Cerebellar cortex (tissue), 1 donor: ENCODE results near the gene SUDS3.

Experiments
- DNase-seq: peaks from one replicate; pipeline ENCODE4 v3.0.0-alpha.2; 2015; ENCODE audit warnings: low spot score

SUDS3 gene

GRCh38 chr12:118356809-118357256, 19.5 kb upstream of the SUDS3 start:
- no peak for DNase-seq

- DNase-seq: no peak
Measured at GRCh38 chr12:118357257-118358007, 18.9 kb upstream of the SUDS3 start.

- DNase-seq: no peak
Measured at GRCh38 chr12:118358008-118358359, 18.4 kb upstream of the SUDS3 start.

GRCh38 chr12:118358612-118359540, 17.5 kb upstream of the SUDS3 start:
- DNase-seq: no peak

DNA sequence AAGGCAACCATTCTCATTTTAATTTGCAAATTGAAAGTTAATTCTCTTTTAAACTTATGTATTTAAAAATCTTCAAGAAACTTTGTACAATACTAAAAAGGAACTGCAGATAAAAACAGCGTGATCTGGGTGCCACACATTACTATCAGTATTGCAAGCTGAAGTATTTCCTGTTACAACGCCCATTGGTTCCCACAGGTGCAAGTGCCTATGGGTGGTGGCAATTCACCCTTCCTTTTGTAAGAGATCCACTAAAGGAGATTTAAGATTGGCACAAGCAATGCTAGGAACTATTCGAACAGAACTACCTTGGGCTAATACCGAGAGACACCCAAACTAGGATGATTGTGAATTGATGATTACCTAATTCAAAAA, 16.8 kb upstream of the SUDS3 start:
- no peak for DNase-seq

DNA sequence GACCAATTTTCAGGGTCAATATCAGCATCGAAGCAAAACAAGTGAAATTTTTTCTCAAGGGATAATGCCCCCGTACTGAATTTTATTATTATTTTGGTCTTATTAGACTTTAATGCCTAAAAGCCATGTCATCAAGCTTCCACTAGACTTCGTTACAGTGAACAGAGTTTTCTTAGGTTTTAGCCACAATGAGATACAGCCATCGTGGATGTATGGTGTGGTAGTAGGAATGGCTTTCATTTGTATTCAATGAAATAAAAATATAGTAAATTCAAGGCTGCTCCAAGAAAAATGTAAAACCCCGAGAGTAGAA, 15.3 kb upstream of the SUDS3 start:
- DNase-seq: no peak

GRCh38 chr12:118361889-118362288, 14.5 kb upstream of the SUDS3 start:
- no peak for DNase-seq

DNA sequence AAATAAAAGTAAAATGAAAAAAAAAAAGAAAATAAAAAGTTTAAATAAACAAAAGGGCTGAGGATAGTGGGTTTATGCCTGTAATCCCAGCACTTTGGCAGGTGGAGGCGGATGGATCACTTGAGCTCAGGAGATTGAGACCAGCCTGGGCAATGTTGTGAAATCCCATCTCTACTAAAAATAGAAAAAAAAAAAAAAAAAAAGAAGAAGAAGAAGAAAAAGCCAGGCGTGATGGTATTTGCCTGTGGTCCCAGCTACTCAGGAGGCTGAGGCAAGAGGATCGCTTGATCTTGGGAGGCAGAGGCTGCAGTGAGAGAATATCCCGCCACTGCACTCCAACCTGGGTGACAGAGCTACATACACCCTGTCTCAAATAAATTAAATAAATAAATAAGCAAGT, 7.5 kb upstream of the SUDS3 start:
- DNase-seq: no peak

DNA sequence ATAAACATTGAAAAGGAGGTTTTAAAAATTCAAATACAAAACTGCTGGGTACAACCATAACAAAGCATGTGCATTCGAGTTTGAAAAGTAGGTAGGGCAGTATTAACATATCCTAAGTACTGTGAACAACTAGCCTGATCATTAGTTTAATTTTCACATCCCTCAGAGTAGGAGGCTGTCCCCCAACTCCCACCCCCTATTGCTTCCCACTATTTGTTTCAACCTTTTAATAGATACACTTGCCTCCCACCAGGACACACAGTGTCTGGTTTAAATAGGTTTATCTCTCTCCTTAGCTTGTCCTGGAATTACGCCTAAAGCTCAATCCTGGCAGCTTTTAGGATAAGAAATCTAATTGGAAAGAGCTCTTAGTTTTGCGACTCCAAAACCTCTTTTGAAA, 5.8 kb upstream of the SUDS3 start:
- DNase-seq: no peak

DNA sequence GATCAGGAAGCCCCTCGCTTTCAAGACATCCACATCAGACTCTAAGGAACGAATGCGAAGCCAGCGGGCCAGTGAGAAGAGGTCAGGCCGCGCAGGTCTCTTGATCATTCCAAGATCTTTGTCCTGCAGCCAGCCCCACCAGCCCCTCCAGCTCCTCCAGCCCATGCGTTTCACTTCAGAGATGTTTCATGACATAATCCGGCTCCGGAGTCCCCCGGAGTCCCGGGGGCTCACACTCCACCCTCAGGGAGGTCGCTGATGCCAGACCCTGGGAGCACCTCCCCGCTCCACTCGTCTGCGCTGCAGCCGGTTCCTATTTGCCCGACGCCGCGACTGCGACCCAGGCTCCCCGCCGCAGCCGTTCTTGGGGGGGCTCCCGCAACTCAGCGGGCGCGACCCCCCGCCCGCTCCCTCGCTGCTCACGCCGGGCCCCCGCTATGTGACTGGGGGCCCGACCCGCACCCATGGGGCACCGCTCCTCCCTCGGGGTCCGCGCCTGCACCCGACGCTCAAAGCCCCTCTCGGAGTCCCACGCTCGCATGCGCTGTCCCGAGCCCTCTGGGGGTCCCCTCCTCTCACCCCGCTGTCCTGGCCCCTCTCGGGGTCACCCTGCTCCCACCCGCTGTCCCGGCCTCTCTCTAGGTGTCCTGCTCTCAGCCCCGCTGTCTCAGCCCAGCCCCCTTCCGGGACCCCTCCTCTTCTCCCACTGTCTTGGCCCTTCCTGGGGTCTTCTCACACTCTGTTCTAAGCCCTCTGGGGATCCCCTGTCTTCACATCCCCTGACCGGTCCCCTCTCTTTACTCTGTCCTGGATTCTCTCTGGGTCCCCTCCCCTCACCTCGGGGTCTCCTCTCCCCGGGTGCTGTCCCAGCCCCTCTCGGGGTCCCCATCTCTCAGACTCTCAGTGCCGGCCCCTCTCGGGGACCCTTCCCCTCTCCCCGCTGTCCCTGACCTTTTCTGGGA, 4.8 kb upstream of the SUDS3 start:
- peak; percentile 22 for DNase-seq

- DNase-seq: peak; percentile 99
Measured at GRCh38 chr12:118372541-118373495, 3.5 kb upstream of the SUDS3 start, which contains the start of gene TAOK3. TSS of gene TAOK3 (minus strand) at chr12:118372907. CDS start at chr12:118255567, 117,340 bp downstream.

DNA sequence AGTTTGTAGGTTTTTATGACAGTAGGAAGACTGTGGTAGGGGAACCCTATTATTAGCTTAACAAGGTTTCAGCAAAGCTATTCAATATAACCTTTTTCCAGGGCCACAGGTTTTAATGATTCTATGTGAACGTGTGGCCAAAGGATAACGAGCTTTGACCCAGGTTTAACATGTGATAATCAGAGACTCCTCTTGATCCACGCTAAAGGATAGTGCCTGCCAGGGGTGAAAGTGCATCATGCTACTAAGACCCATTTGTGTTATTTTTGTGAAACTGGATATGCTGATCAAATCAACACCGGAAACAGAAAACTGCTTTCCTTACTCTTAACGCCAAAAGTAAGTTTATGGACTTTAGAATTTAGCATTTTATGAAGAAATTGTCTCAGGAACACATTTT, 2.7 kb upstream of the SUDS3 start:
- DNase-seq: no peak

DNA sequence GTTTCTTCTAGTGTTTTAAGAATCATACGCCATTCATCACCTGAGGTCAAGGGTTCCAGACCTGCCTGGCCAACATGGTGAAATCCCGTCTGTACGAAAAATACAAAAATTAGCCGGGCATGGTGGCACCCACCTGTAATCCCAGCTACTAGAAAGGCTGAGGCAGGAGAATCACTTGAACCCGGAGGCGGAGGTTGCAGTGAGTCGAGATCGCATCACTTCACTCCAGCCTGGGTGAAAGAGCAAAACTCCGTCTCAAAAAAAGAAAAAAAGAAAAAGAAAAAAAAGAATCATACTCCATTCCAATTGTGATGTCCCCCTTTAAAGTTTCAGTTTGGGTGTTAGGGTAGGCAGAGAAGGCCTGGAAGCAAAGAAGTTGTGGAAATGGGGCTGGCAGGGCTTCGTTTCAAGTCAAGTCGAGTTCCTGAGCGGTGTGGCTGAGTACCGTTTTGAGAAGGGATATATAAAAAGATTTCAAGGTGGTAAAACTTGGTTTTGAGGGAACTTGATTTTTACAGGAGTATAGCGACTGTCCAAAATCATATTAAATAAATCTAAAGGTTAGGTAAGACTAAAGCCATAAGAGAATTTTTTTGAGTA, 2.1 kb upstream of the SUDS3 start:
- DNase-seq: no peak

DNA sequence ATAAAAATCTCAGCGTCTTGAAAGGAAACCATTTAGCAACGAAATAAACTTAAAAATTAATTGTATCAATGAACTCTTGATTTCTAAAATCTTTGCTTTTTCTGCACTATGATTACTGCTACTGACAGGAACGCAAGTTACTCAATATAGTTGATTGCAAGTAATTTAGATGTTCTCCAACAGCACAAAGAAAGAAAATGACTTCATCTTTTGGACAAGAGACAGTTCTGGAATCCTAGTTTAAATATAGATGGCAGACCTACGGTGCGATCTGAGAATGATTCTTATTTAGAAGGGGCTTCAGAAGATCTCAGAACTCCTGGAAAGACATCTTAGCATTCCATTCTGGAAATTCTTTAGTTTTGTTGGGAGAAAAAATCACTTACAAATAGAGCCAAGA, 1.4 kb upstream of the SUDS3 start:
- no peak for DNase-seq

DNA sequence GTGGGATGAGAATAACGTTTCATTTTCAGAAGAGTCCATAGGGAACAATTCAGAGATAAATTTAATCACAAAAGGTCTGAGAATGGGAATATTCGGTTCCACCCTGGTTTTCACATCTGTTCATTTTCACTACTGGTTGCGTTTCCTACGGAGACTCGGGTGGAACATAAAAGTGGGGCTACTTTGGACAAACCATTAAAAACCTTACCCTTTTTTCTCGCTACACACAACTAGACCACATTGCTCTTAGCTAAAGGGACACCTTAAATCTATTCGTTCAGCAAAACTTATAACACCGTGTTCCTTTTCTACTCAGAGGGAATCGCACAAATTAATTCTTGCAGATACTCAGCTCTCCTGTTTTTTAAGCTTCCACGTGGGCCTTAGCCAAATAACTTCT, 1.0 kb upstream of the SUDS3 start:
- peak; percentile 15 for DNase-seq

GRCh38 chr12:118377021-118377883, 897 bp downstream of the SUDS3 start:
- peak; percentile 13 for DNase-seq

DNA sequence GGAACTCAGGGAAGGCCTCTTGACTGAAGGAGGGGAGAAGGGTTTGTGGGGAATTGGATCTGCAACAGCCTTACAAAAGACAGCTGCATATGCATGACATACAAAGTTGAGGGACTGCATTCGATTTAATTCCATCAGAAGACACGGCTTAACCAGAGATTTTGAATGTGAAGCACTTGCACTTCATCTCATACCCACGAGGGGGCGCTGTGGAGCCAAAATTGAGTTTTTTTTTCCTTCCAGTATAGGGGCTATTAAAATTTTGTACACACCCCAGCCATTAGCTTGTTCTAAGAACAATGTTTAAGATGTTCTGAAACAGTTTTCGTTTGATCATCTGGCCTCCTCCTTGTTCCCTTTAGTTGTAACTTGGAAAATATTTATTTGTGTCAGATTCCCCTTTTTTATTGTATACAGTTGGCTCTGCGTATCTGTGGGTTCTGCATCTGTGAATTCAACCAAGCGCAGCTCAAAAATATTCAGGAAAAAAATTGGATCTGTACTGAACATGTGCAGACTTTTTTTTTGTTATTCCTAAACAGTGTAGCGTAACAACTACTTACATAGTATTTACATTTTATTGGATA, 1.6 kb downstream of the SUDS3 start:
- DNase-seq: peak; percentile 69

DNA sequence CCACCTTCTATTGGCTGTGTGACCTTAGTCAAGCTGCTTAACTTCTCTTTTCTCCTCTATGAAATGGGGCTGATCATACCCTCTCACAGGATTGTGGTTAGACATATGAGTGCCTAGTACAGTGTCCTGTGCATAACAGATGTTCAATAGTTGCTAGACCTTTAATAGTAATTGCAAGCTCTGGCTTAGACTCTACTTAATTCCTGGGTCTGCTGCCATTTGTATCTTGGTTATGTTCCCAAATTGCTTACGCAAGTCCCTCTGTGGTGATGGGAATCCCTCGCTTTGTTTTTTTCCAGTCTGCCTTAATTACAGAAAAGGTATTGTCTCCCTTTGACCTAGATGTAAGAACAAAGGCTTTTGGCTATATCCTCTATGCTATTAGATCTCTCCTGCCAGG, 15.1 kb downstream of the SUDS3 start:
- no peak for DNase-seq

- DNase-seq: peak; percentile 92
Measured at GRCh38 chr12:118391836-118392235, 15.5 kb downstream of the SUDS3 start.
